ENCODE results near the gene SYTL5.

The SYTL5 gene

GRCh38 chrX:38089173-38089982, 83.0 kb downstream of the SYTL5 start:
- DNase-seq (ENCODE audit: low read depth), result no peak

GRCh38 chrX:38095971-38096529, 89.7 kb downstream of the SYTL5 start:
- DNase-seq (ENCODE audit: low read depth), result no peak

GRCh38 chrX:38099688-38100087, 93.3 kb downstream of the SYTL5 start:
- DNase-seq (ENCODE audit: low read depth), result no peak

- no peak for DNase-seq (ENCODE audit: low read depth)
Measured at GRCh38 chrX:38102240-38102639, 95.9 kb downstream of the SYTL5 start.

GRCh38 chrX:38102875-38103274, 96.5 kb downstream of the SYTL5 start:
- DNase-seq (ENCODE audit: low read depth), result no peak

- DNase-seq (ENCODE audit: low read depth), result no peak
Measured at GRCh38 chrX:38103857-38104812, 97.8 kb downstream of the SYTL5 start.

GRCh38 chrX:38105216-38105725, 98.9 kb downstream of the SYTL5 start:
- DNase-seq (ENCODE audit: low read depth), result no peak

GRCh38 chrX:38106991-38107655, 100.8 kb downstream of the SYTL5 start:
- DNase-seq (ENCODE audit: low read depth), result no peak

GRCh38 chrX:38108364-38108763, 102.0 kb downstream of the SYTL5 start:
- no peak for DNase-seq (ENCODE audit: low read depth)

- DNase-seq (ENCODE audit: low read depth), result no peak
Measured at GRCh38 chrX:38109042-38109898, 102.9 kb downstream of the SYTL5 start.

- no peak for DNase-seq (ENCODE audit: low read depth)
Measured at GRCh38 chrX:38110231-38110630, 103.9 kb downstream of the SYTL5 start.

- DNase-seq (ENCODE audit: low read depth), result no peak
Measured at GRCh38 chrX:38111196-38111595, 104.8 kb downstream of the SYTL5 start.

- no peak for DNase-seq (ENCODE audit: low read depth)
Measured at GRCh38 chrX:38112566-38112965, 106.2 kb downstream of the SYTL5 start.

GRCh38 chrX:38116706-38117105, 110.4 kb downstream of the SYTL5 start:
- DNase-seq (ENCODE audit: low read depth), result no peak

GRCh38 chrX:38117485-38117884, 111.1 kb downstream of the SYTL5 start:
- DNase-seq (ENCODE audit: low read depth), result no peak

GRCh38 chrX:38124000-38124399, 117.6 kb downstream of the SYTL5 start:
- no peak for DNase-seq (ENCODE audit: low read depth)

GRCh38 chrX:38126179-38126578, 119.8 kb downstream of the SYTL5 start:
- no peak for DNase-seq (ENCODE audit: low read depth)

- DNase-seq (ENCODE audit: low read depth), result no peak
Measured at GRCh38 chrX:38127961-38128360, 121.6 kb downstream of the SYTL5 start.

GRCh38 chrX:38129366-38129765, 123.0 kb downstream of the SYTL5 start:
- DNase-seq (ENCODE audit: low read depth), result no peak

- no peak for DNase-seq (ENCODE audit: low read depth)
Measured at GRCh38 chrX:38138157-38138891, 132.0 kb downstream of the SYTL5 start.

All from activated gamma-delta T cell treated with anti-CD3 and anti-CD28 coated beads, Interleukin-2, amount 50 U/mL, for 16 hours (primary cell).